ENCODE data around the gene FNDC3B.
A peak's percentile ranks its signal among the peaks of the same experiment; 100 is the strongest.

Gene FNDC3B

DNA sequence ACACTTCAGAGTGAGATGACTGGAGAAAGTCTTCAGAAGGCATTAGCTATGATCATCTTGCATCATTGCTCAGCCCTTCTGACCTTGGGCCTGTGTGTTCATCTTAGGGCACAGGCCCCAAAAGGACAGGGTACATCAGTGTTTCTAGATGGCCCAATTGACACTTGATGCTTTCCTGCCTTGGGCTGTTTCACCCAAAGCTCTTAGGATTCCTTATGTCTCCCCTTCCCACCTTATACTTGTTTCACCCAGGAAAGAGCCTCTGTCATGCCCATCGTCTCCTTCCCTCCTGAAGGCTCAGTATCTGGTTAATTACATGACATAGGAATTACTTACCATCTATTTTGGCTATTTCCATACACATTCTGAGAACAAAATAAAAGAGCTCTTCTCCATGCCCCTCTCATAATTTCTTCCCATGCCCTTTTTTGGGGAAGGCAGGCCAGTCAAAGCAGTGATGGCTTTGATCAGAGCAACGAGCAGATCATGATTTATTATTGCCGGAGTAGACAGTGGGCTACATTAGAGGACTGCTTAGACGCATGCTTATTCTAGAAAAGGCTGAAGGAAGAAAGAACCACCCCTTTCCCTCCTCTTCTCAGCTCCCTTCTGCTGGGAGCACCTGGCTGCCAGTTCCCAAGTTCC is 335.9 kb downstream of the FNDC3B start:
- no peak for FAIRE-seq
- no peak for DNase-seq (ENCODE audit: insufficient read length, low spot score)

DNA sequence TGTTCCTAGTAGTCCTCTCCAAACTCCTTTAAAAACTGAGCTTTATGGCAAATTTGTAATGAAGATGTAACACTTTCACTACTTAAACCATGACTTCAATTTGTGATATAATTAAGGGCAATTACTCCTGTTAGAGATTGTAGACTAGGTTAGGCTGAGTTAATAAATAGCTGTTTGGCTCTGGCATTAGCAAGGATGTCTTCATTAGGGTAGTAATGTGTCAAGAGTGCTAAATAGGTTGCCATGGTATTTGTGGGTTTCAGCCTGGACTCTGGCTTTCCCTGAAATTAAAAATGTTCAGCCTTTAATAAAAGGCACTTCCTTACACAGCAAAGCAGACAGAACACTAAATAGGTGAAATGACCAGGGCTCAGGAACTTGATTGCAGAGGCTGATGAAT is 337.0 kb downstream of the FNDC3B start:
- FAIRE-seq (no peak), DNase-seq (ENCODE audit: insufficient read length, low spot score) (no peak)

DNA sequence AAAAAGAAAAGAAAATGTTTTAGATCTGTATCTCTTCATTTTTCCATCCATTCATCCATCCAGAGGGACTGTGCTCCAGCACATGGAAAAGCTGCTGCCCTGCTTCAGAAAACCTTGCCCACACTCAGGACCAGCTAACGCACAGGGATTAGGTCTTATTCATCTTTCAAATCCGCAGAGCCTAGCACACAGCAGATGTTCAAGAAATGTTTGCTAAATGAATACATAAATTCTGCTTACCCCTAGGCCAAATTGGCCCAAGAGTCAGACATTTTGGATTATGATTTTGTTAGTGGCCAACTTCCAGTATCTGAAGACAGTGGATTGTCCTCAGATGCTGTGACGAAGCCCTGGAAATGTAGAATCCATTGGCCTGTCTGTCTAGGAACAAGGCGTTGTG is 337.5 kb downstream of the FNDC3B start:
- no peak for DNase-seq (ENCODE audit: insufficient read length, low spot score)
- FAIRE-seq: no peak

DNA sequence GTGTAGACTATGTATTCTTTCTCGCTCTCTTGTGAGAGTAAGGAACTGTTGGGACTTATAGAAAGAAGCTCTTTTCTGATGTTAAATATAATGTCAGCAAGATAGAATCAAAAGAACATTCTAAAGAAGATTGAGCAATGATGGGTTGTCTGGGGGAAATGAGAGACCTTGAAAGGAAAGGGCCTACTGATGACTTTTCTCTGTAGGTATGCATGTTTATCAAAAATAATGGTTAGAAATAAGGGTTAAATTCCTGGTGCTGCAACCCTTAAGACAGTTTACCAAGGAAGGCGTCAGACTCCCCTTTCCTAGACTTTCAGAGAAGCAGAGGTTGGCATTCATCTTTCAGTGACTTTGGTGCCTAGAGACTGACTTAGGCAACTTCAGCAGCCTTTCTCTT is 339.1 kb downstream of the FNDC3B start:
- FAIRE-seq: no peak
- no peak for DNase-seq (ENCODE audit: insufficient read length, low spot score)

- FAIRE-seq (no peak), DNase-seq (ENCODE audit: insufficient read length, low spot score) (no peak)
Observed at GRCh38 chr3:172379372-172379771, 340.0 kb downstream of the FNDC3B start.

DNA sequence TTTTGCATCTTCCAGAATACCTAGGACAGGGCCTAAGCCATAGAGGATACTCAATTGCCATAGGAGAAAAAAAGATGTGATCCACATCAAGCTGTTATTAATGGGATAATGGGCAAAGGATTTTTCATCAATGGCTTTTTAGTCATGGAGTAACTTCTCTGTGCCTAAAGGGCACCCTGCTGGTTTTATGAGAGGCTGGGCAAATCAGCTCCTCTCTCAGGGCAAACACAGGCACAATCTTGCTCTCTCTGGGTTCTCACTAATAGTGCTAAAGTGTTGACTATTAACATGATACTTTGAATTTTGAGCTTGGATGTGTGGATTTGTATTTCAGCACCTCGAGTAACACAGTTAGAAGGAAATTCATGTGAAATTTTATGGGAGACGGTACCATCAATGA is 341.3 kb downstream of the FNDC3B start:
- no peak for DNase-seq (ENCODE audit: insufficient read length, low spot score)
- no peak for FAIRE-seq

DNA sequence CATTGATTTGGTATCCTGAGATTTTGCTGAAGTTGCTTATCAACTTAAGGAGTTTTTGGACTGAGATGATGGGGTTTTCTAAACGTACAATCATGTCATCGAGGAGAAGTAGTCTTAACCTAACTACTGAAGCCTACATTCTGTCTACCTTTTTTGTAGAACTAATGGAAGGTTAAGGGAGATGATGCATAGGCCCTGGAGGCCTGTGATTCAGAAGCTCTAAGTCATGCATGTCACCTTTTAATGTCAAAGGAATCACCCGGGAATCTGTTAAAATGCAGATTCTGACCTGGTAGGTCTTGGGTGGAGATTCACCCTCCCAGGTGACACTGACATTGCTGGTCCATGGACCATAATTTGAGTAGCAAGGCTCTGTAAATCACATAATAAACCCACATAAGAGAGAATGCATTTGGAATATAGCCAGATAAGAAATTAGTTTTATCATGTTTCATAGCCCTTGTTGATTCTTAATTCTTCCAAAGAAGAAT is 344.0 kb downstream of the FNDC3B start:
- no peak for FAIRE-seq

DNA sequence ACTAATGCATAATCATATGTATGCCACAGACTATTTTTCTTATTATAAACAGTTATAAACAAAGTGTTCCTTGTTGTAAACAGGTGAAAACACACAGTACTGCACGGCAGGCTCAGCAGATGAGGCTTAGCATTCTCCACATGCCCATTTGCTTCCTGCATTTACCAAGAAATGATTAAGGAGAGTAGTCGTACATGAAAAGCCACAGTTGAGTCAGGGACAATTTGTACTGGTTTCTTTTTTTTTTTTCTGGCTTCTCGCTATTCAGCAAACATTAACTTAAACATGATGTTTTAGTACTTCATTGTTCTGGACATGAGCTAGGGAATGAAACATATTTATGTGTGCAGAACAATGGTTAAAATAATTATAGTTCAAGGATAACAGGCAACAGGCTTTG is 345.5 kb downstream of the FNDC3B start:
- FAIRE-seq (no peak), DNase-seq (ENCODE audit: insufficient read length, low spot score) (no peak)

More for the DNA sequence above, 344.0 kb downstream of the FNDC3B start:
- no peak for DNase-seq (ENCODE audit: insufficient read length, low spot score)

DNA sequence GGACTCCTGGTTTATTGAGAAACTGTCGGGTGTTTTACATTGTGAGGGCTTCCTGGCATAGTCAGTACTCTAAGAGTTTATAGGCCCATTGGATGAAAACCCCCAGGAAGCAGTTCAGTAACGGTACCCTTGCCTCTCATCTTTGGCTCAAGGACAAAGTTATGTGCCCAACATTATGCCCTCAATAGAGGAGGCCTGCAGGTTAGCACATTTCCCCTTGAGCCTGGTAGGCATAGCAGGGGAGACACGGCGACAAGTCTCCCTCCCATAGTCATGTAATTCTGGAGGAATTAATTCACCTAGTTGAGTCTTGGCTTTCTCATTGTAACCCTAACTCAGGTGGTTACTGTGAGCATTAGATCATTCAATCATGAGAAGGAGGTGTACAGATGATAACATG is 348.4 kb downstream of the FNDC3B start:
- no peak for DNase-seq (ENCODE audit: insufficient read length, low spot score)
- FAIRE-seq: peak; percentile 45

- FAIRE-seq (no peak), DNase-seq (ENCODE audit: insufficient read length, low spot score) (no peak)
Observed at GRCh38 chr3:172388412-172389078, 349.2 kb downstream of the FNDC3B start.

DNA sequence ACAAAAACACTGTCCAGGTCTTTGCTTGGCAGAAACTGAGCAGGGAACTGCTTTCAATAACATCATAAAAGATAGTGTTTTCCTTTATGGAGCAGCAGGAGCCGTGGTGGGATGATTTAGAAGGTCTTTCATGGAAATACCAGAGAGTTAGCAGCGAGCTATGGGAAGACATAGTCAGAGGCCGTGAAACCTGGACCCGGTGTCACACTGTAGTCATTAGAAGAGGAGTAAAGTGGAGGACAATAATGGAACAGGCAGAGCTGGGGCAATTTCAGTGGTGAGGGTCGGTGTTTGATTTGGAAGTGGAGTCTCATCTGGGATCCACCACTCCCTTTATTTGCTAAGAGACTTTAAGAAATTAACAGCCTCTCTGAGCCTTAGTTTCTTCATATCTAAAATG is 351.4 kb downstream of the FNDC3B start:
- no peak for DNase-seq (ENCODE audit: insufficient read length, low spot score)
- no peak for FAIRE-seq

DNA sequence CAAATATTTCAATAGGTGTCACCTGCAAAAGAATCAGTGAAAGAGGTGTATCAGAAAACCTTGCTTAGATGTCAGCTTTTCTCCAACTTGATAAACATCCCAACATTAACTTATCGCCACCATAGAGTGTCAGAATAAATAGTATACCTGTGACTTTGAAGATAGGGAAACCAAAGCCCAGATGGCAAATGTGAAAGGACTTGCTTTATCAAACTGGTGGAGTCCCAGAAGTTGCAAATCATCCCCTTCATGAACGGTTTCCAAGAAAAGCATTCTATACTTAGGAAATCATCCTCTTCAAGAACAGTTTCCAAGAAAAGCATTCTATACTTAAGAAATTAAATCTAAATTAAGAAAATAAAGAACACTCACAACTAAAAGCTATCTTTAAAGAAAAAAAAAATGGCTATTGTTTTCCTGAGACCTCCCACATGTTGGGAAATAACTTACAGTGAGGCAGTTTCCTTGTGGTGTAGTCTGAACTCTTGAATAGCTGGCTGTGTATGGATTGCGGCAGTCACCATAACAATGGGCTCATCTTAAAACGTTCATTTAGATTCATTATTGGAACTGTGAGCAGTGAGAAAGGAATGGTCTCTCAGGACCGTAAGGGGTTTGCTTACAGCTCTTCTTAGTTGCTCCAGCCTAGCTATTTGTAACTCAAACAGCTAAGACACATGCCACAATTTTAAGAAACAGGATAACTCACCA is 352.4 kb downstream of the FNDC3B start:
- no peak for FAIRE-seq
- DNase-seq (ENCODE audit: insufficient read length, low spot score): no peak

DNA sequence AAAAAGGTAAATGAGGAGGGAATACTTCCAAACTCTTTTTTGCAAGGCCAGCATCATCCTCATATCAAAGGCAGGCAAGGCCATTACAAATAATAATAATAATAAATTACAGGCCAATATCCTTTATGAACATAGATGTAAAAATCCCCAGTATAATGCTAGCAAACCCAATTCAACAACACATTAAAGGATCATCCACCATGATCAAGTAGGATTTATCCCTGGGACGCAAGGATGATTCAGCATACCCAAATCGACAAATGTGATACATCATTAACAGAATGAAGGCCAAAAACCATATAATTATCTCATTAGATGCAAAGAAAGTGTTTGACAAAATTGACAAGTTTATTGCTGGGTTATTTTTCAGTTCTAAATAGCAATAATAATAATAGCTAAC is 355.3 kb downstream of the FNDC3B start:
- DNase-seq (ENCODE audit: insufficient read length, low spot score) (no peak), FAIRE-seq (no peak)

GRCh38 chr3:172396400-172396799 is 357.0 kb downstream of the FNDC3B start:
- DNase-seq (ENCODE audit: insufficient read length, low spot score): no peak
- FAIRE-seq: no peak

DNA sequence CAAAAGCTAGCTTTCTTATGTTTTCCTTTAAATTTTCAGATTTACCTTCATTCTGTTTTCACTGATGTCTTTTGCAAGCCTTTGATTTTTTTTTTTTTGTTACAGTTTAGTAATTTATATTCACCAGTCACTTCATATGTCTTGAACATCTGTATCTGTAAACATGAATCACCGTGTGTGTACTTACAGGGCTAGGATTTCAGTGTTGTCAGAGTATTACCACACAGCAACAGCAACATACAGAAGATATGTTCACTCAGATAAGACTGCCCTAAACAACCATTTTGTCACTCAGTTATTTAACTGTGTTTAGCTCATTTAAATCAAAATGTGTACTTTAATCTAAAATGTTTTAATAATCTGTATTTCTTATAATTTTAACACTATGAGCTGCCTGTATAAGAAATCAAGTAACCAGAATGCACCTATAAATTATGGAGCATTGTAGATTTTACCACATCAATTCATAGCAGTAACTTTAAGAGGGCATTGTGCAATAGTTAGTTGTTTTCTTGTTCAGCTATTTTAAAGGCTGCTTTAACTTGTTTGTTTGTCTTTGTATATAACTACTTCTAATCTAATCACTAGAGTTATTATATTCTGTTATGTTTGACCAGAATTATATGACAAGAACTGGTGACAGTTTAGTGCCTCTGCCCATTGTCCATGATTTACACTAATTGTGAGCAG is 358.5 kb downstream of the FNDC3B start:
- FAIRE-seq: no peak
- DNase-seq (ENCODE audit: insufficient read length, low spot score): no peak

DNA sequence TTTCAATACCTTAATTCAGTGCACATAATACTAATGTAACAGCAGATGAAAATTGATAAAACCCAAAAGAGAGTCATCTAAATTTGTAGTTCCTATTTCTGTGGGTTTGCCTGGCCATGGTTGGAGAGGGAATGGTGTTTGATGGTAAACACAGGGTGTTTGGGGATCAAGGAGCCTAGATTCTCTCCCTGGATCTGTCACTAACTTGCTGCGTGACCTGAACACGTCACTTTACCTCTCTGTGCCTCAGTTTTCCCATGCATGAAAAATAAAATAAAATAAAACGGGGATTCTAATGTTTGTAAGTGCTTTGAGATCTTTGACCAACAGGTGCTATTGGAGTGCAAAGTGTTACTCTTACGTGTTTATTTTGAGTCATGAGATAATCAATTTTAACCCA is 359.1 kb downstream of the FNDC3B start:
- FAIRE-seq: no peak
- DNase-seq (ENCODE audit: insufficient read length, low spot score): no peak

DNA sequence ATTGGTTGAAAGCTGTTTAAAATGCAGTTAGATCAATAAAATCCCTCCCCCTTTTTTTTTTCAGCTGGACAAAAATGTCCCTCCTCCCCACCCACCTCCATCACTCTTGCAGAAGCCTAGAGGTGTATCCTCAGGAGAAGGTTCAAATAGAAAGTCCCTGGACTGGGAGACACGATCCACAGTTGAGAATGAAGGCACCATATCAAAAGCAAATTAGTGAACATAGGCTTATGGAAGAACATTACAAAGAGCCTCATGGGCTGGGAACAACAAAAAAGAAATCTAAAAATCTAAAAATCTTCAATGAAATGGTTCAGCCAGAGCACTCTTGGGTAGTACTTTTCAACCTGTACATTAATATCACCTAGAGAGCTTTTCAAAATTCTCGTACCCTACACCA is 362.7 kb downstream of the FNDC3B start:
- FAIRE-seq (no peak), DNase-seq (ENCODE audit: insufficient read length, low spot score) (no peak)

- no peak for FAIRE-seq
- no peak for DNase-seq (ENCODE audit: insufficient read length, low spot score)
Observed at GRCh38 chr3:172402892-172403643, 363.7 kb downstream of the FNDC3B start.

DNA sequence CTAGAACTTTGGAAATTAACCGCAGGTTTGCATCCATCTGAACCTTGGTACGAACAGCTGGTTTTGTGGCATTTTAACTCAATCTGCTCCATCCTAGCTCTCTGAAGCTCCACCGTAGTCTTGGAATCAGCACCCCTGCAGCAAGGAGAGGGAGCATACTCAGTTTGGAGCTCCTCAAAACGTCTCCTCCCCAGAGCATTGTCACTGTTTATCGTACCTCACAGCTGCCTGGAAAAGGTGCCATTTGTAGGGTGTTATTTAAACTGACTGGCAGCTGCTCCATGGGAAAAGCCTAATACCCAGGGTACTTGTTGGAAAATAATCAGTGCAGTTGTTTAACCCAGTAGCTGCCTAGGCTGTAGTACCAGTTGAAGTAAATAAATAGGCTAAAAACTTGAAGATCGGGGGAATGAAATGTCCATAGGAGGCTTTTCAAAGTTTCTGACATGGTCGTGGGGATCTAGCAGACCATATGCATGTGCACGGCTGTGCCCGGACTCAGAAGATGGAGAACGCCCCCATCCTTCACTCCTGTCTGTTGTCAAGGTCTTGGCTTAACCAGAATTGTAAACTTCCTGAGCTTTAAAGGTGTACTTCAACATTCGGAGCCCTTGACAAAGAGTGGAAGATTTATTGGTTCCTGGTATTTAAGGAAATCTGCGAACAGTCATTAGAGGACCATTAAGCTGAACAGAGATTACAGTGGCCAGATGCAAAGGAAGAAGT is 365.0 kb downstream of the FNDC3B start:
- DNase-seq (ENCODE audit: insufficient read length, low spot score): no peak
- FAIRE-seq: no peak

DNA sequence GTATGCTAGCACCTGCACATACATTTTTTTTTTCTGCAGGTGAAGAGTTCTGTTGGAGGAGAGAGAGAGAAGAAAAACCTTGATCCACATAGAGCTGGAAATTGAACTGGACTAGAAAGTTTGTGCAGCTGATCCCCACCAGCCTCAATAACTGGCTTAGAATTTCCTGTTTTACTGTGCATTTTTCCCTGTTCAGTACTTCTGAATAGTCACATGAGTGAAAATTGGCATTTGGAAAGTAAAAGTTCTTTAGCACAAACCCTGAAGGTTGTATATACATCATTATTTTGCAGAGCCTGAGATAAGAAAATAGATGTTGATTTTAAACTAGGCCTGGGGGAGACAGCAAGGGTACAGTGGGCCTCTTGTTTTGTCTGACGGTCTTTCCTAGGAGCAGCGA is 366.5 kb downstream of the FNDC3B start:
- DNase-seq (ENCODE audit: insufficient read length, low spot score) (no peak), FAIRE-seq (no peak)

Measured in GM19239 (cell line).